Adrenal gland (tissue), 12 donors: ENCODE measurements around the gene CCDC57. TPM values are rescaled to one million over a fixed set of nuclear protein-coding genes. Genes with fewer than 3 reads are reported as not detected.
"Not testable (repeated sequence)": the region's sequence is repeated elsewhere in the genome, so short reads cannot be mapped to it uniquely, and the experiment has no call there.

Experiments used
- DNase-seq, 7 donors: peaks; one replicate each; pipeline ENCODE4 v3.0.0-alpha.2; 2019 to 2020
- H3K27ac ChIP-seq, 5 donors: fragments of 200-600 bp; sonication (generic) in 4 of 5; 1 replicate in 3 of 5; 2 replicates in 2 of 5; pipeline versions ENCODE4 v1.5.1 to v1.8.0; 2016 to 2020; ENCODE audit warnings: mild to moderate bottlenecking in 1 of 5
- H3K27me3 ChIP-seq: fragments of 200-600 bp; 2 replicates; pipeline ENCODE4 v1.8.0; 2021
- H3K36me3 ChIP-seq, 2 donors: fragments of 200-600 bp; replicated peaks in 1 of 2; 1 replicate in 1 of 2; 2 replicates in 1 of 2; pipeline versions ENCODE4 v1.5.1 to v1.8.0; 2018 to 2022
- H3K4me1 ChIP-seq, 2 donors: fragments of 200-600 bp; replicated peaks in 1 of 2; 1 replicate in 1 of 2; 2 replicates in 1 of 2; pipeline versions ENCODE4 v1.5.1 to v1.8.0; 2018 to 2021
- H3K4me3 ChIP-seq, 4 donors: fragments of 200-600 bp; sonication (generic) in 3 of 4; one replicate each; pipeline ENCODE4 v1.5.1; 2016 to 2018
- H3K9me3 ChIP-seq, 3 donors: fragments of 200-600 bp; sonication (generic) in 1 of 3; replicated peaks in 1 of 3; 1 replicate in 2 of 3; 2 replicates in 1 of 3; pipeline versions ENCODE4 v1.5.1 to v1.8.0; 2016 to 2021
- CTCF ChIP-seq, 6 experiments: fragments of 450-650 bp in 4 of 6; fragments of 200-600 bp in 2 of 6; sonication (generic) in 1 of 6; IDR thresholded peaks; 1 replicate in 5 of 6; 2 replicates in 1 of 6; pipeline versions ENCODE4 v1.5.1 to v1.8.0; 2016 to 2021; ENCODE audit warnings: antibody characterized with exemption in 6 of 6, mild to moderate bottlenecking in 2 of 6, moderate library complexity in 1 of 6
- POLR2A ChIP-seq, 2 donors: fragments of 450-650 bp; IDR thresholded peaks; one replicate each; pipeline ENCODE4 v1.6.1; 2017; ENCODE audit warnings: antibody characterized with exemption in 2 of 2, mild to moderate bottlenecking in 2 of 2, moderate library complexity in 1 of 2
- WGBS, 4 donors: extraction: QIAGEN DNeasy Blood & Tissue Kit in 2 of 4; methylation state at CpG; one replicate each; pipeline versions ENCODE4 v1.1.5 to v1.1.7; 2013 to 2017; 5-methylcytosine and 5-hydroxymethylcytosine counted together
- intact Hi-C, 2 donors: fragments of 100-400 bp; cut with DNase I; formaldehyde crosslinking; loops; one replicate each; pipeline versions ENCODE4 v1.14.1 to v1.15.0; 2022 to 2023
- polyA plus RNA-seq, 3 donors: library from polyadenylated mRNA; stranded (reverse); fragments of 200-250 nt in 2 of 3; fragments of 350-450 nt in 1 of 3; fragmentation: Illumina TruSeq in 1 of 3; extraction: RNeasy Lipid Tissue Mini Kit (QIAGEN cat#74804) in 1 of 3; gene quantifications; one replicate each; pipeline ENCODE4 v1.2.3, GENCODE V29; 2013 to 2014
- total RNA-seq, 9 donors: library from RNA; depleted of rRNA in 4 of 9; stranded (reverse); fragments of >200 nt in 4 of 9; fragments of 120-200 nt in 1 of 9; fragmentation: NEBNext Ultra II Directional in 1 of 9; extraction: Animal tissue kit (Norgen Biotek cat#: 25700) in 1 of 9; gene quantifications; one replicate each; pipeline versions ENCODE4 v1.1.0 to v1.2.4, GENCODE V29; 2013 to 2023
- donor health status: healthy with polysubstance abuse.
- donor health status: Bipolar disorder and iron deficiency.
- donor health status: DM: yes; HTN: yes; CAD: no.
- donor health status: DM: no; HTN: no; CAD: no.
- donor health status: DM: no; HTN: no; CAD: no.
- donor health status: DM: yes; HTN: yes; CAD: no.

The CCDC57 gene
- total and polyA plus RNA-seq, 12 donors, result 7.1 to 275 (median 28.8) TPM

- intact Hi-C loops, result no loop called here
- H3K36me3 ChIP-seq, result peaks cover 0 to 6% of the 10 kb centered on the region in 2 donors
- TF ChIP-seq CTCF (IDR thresholded peaks at IDR 0.05) (no peak), POLR2A (IDR thresholded peaks at IDR 0.05) (no peak)
Observed at GRCh38 chr17:82175951-82176350, 36.7 kb downstream of the CCDC57 start.

GRCh38 chr17:82175201-82175600 lies 37.4 kb downstream of the CCDC57 start:
- no peak for TF ChIP-seq POLR2A (IDR thresholded peaks at IDR 0.05)
- TF ChIP-seq CTCF (IDR thresholded peaks at IDR 0.05), result no peak
- Histone ChIP-seq H3K27ac (no peak overlapping the region), H3K9me3 (no peaks in the 10 kb centered on the region), H3K4me1 (no peaks in the 10 kb centered on the region), H3K4me3 (no peak overlapping the region), H3K36me3 (peaks cover 0 to 11% of the 10 kb centered on the region in 2 donors), H3K27me3 (no peaks in the 10 kb centered on the region)
- intact Hi-C loops, result no loop called here
- 87 to 92% (median 91%) methylated on average over 10 of the region's 10 CpGs for WGBS, 4 donors
- DNase-seq, result no peak

More at GRCh38 chr17:82175951-82176350, 36.7 kb downstream of the CCDC57 start:
- no peaks in the 10 kb centered on the region for H3K4me1 ChIP-seq
- 81 to 95% (median 87%) methylated on average over 4 of the region's 4 CpGs for WGBS, 4 donors
- H3K4me3 ChIP-seq, result no peak overlapping the region
- no peak overlapping the region for H3K27ac ChIP-seq
- no peaks in the 10 kb centered on the region for H3K27me3 ChIP-seq
- DNase-seq, result no peak
- no peaks in the 10 kb centered on the region for H3K9me3 ChIP-seq

- H3K9me3 ChIP-seq, intact Hi-C loops, H3K4me1 ChIP-seq, H3K27ac ChIP-seq, DNase-seq, H3K27me3 ChIP-seq, H3K4me3 ChIP-seq: not testable (repeated sequence)
- WGBS, 4 donors, result 83 to 87% (median 87%) methylated on average over 12 to 17 of the region's 17 CpGs
- peaks cover 0 to 11% of the 10 kb centered on the region in 2 donors for H3K36me3 ChIP-seq
Observed at GRCh38 chr17:82174042-82174857, 38.4 kb downstream of the CCDC57 start.

- 86 to 91% (median 88%) methylated on average over 16 to 18 of the region's 18 CpGs for WGBS, 4 donors
- intact Hi-C loops, result no loop called here
- Histone ChIP-seq H3K36me3 (peaks cover 0 to 11% of the 10 kb centered on the region in 2 donors), H3K27ac (no peak overlapping the region), H3K4me1 (no peaks in the 10 kb centered on the region), H3K9me3 (no peaks in the 10 kb centered on the region), H3K4me3 (no peak overlapping the region), H3K27me3 (no peaks in the 10 kb centered on the region)
- TF ChIP-seq CTCF (IDR thresholded peaks at IDR 0.05) (no peak), POLR2A (IDR thresholded peaks at IDR 0.05) (no peak)
- DNase-seq, result no peak
Observed at GRCh38 chr17:82173351-82174041, 39.1 kb downstream of the CCDC57 start.
